ENCODE measurements around the gene ZCCHC10. TPM values are rescaled to one million over a fixed set of nuclear protein-coding genes. Genes with fewer than 3 reads are reported as not detected.

The ZCCHC10 gene
- total and polyA plus RNA-seq, 9 of the 15 experiments (the other 6 are each of a cell fraction or from before 2014, with no cell fraction given) = 11.9 to 146 (median 51.8) TPM

GRCh38 chr5:132971483-132972435 is 54.6 kb downstream of the ZCCHC10 start:
- H4K20me1 ChIP-seq (replicated peaks; ENCODE audit: control insufficient read depth, insufficient read depth, low read length) = no peaks in the 10 kb centered on the region
- H3K9me3 ChIP-seq (replicated peaks; ENCODE audit: control insufficient read depth, insufficient read depth, low read depth, low read length) = no peaks in the 10 kb centered on the region
- H3K4me2 ChIP-seq (ENCODE audit: insufficient read depth, low read length) = peak overlapping the region; percentile 73
- ATAC-seq (peak; percentile 94), FAIRE-seq (no peak), DNase-seq (ENCODE audit: extremely low read depth in 1 of 4, low spot score in 3 of 4) (peak; percentile 27 to 80 (median 51))
- peak overlapping the region; percentile 73; the same call in 2 of the 3 replicates for H3K27ac ChIP-seq (ENCODE audit: extremely low read depth, low read depth, low read length)
- no peaks in the 10 kb centered on the region for H3K79me2 ChIP-seq (ENCODE audit: control insufficient read depth, insufficient read depth, low read length)
- H2AFZ ChIP-seq (ENCODE audit: low read depth, low read length) = peak overlapping the region; percentile 77
- BruUV-seq (replicated peaks) = TSS peak; percentile 86
- H3K9me1 ChIP-seq (ENCODE audit: control insufficient read depth, insufficient read depth, low read length) = no peaks in the 10 kb centered on the region
- in situ Hi-C loops (cut with MboI) = no loop called here
- H3K27me3 ChIP-seq (ENCODE audit: control insufficient read depth in 2 of 2, insufficient read depth in 2 of 2, low read length in 2 of 2) = no peaks in the 10 kb centered on the region
- ChIA-PET POLR2A (interaction anchor here (0.6 to 3.0 kb wide), 3 partner anchors 9 to 34 kb away, joined by 3 to 23 read pairs (median 5); partner anchors contain the start of gene AFF4), CTCF (ENCODE audit: low intra/inter-chr PET ratio) (no interaction called here)
- peaks cover 13 to 14% of the 10 kb centered on the region in 2 experiments; a peak in 4 of 5 replicates for H3K4me1 ChIP-seq (replicated peaks in 1 of 2; ENCODE audit: control insufficient read depth in 2 of 2, insufficient read depth in 2 of 2, low read length in 2 of 2)
- no peaks in the 10 kb centered on the region for H3K36me3 ChIP-seq (ENCODE audit: control insufficient read depth, insufficient read depth, low read length)
- peak overlapping the region in 1 of 2 experiments; percentile 27; a peak in 3 of 4 replicates for H3K9ac ChIP-seq (ENCODE audit: insufficient read depth in 1 of 2, low read depth in 2 of 2, low read length in 2 of 2)
- intact Hi-C loops (cut with micrococcal nuclease) = no loop called here
- 41% methylated on average over 16 of the region's 16 CpGs for WGBS (ENCODE audit: insufficient coverage, low coverage, missing lambda C conversion rate)
- H3K4me3 ChIP-seq = 0 out of 2 replicates have a peak overlapping the region, but pooled peaks have one; percentile 2
- no peak for TF ChIP-seq ZNF717 (CRISPR knock-in tag; IDR thresholded peaks at IDR 0.05)
- TF ChIP-seq RCOR1 (IDR thresholded peaks at IDR 0.05; ENCODE audit: borderline replicate concordance in 1 of 2, low read depth in 2 of 2, low read length in 2 of 2) = peak in 1 of 2 experiments; percentile 42; a peak in 1 of 4 replicates
- no peak for TF ChIP-seq ZNF696 (CRISPR knock-in tag; conservative IDR thresholded peaks at IDR 0.05)
- peak; percentile 8; the same call in 1 of the 2 replicates for TF ChIP-seq GMEB1 (CRISPR knock-in tag; IDR thresholded peaks at IDR 0.05)
- TF ChIP-seq, protein P1, sequence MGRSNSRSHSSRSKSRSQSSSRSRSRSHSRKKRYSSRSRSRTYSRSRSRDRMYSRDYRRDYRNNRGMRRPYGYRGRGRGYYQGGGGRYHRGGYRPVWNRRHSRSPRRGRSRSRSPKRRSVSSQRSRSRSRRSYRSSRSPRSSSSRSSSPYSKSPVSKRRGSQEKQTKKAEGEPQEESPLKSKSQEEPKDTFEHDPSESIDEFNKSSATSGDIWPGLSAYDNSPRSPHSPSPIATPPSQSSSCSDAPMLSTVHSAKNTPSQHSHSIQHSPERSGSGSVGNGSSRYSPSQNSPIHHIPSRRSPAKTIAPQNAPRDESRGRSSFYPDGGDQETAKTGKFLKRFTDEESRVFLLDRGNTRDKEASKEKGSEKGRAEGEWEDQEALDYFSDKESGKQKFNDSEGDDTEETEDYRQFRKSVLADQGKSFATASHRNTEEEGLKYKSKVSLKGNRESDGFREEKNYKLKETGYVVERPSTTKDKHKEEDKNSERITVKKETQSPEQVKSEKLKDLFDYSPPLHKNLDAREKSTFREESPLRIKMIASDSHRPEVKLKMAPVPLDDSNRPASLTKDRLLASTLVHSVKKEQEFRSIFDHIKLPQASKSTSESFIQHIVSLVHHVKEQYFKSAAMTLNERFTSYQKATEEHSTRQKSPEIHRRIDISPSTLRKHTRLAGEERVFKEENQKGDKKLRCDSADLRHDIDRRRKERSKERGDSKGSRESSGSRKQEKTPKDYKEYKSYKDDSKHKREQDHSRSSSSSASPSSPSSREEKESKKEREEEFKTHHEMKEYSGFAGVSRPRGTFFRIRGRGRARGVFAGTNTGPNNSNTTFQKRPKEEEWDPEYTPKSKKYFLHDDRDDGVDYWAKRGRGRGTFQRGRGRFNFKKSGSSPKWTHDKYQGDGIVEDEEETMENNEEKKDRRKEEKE (IDR thresholded peaks at IDR 0.05; ENCODE audit: borderline replicate concordance in 1 of 2, control insufficient read depth in 1 of 2, low read depth in 2 of 2, low read length in 1 of 2) = no peak
- no peak for TF ChIP-seq PRDM10 (IDR thresholded peaks at IDR 0.05; ENCODE audit: partially characterized antibody)
- no peak; a peak in 1 of 4 replicates for TF ChIP-seq TBL1XR1 (IDR thresholded peaks at IDR 0.05; ENCODE audit: low read length in 2 of 2)
- no peak for TF ChIP-seq POLR3A (IDR thresholded peaks at IDR 0.05; ENCODE audit: borderline replicate concordance, extremely low read depth, insufficient read depth, insufficient read length)
- no peak for TF ChIP-seq COPS2 (conservative IDR thresholded peaks at IDR 0.05)
